IPS-15b (cell line): Measurements from ENCODE around the gene CDH23.

Experiments
- H3K27me3 ChIP-seq: one replicate; pipeline ENCODE4 v1.6.1; 2013; ENCODE audit warnings: low read length; ENCODE audit not compliant: control insufficient read depth, insufficient read depth
- H3K36me3 ChIP-seq: one replicate; pipeline ENCODE4 v1.6.1; 2013; ENCODE audit warnings: low read length; ENCODE audit not compliant: control insufficient read depth, insufficient read depth
- H3K4me1 ChIP-seq: one replicate; pipeline ENCODE4 v1.6.1; 2013; ENCODE audit warnings: mild to moderate bottlenecking, low read length; ENCODE audit not compliant: control insufficient read depth, insufficient read depth
- H3K4me3 ChIP-seq: one replicate; pipeline ENCODE4 v1.5.1; 2013; ENCODE audit warnings: low read depth, low read length
- H3K9ac ChIP-seq: one replicate; pipeline ENCODE4 v1.6.1; 2013; ENCODE audit warnings: low read depth, mild to moderate bottlenecking, low read length
- H3K9me3 ChIP-seq: one replicate; pipeline ENCODE4 v1.6.1; 2013; ENCODE audit warnings: mild to moderate bottlenecking, low read length; ENCODE audit not compliant: control insufficient read depth, insufficient read depth

The CDH23 gene

GRCh38 chr10:71766717-71767419, 370.1 kb downstream of the CDH23 start:
- Histone ChIP-seq H3K9me3 (no peaks in the 10 kb centered on the region), H3K9ac (no peak overlapping the region), H3K4me3 (no peak overlapping the region), H3K27me3 (peaks cover 2% of the 10 kb centered on the region), H3K4me1 (no peaks in the 10 kb centered on the region), H3K36me3 (no peaks in the 10 kb centered on the region)

GRCh38 chr10:71767420-71768035, 370.8 kb downstream of the CDH23 start:
- no peak overlapping the region for H3K9ac ChIP-seq
- H3K4me3 ChIP-seq: no peak overlapping the region
- no peaks in the 10 kb centered on the region for H3K36me3 ChIP-seq
- no peaks in the 10 kb centered on the region for H3K9me3 ChIP-seq
- peaks cover 9% of the 10 kb centered on the region for H3K27me3 ChIP-seq
- H3K4me1 ChIP-seq: no peaks in the 10 kb centered on the region

GRCh38 chr10:71769279-71769823, 372.6 kb downstream of the CDH23 start:
- no peaks in the 10 kb centered on the region for H3K4me1 ChIP-seq
- no peaks in the 10 kb centered on the region for H3K36me3 ChIP-seq
- H3K27me3 ChIP-seq: peaks cover 22% of the 10 kb centered on the region
- H3K9ac ChIP-seq: no peak overlapping the region
- no peak overlapping the region for H3K4me3 ChIP-seq
- no peaks in the 10 kb centered on the region for H3K9me3 ChIP-seq

GRCh38 chr10:71770255-71770654, 373.5 kb downstream of the CDH23 start:
- H3K27me3 ChIP-seq: peaks cover 25% of the 10 kb centered on the region

GRCh38 chr10:71770789-71771188, 374.1 kb downstream of the CDH23 start:
- H3K9ac ChIP-seq: no peak overlapping the region
- H3K4me3 ChIP-seq: no peak overlapping the region
- no peaks in the 10 kb centered on the region for H3K4me1 ChIP-seq
- H3K36me3 ChIP-seq: no peaks in the 10 kb centered on the region
- H3K9me3 ChIP-seq: no peaks in the 10 kb centered on the region
- peaks cover 27% of the 10 kb centered on the region for H3K27me3 ChIP-seq

More at GRCh38 chr10:71770255-71770654, 373.5 kb downstream of the CDH23 start:
- Histone ChIP-seq H3K4me1 (no peaks in the 10 kb centered on the region), H3K9ac (no peak overlapping the region), H3K36me3 (no peaks in the 10 kb centered on the region), H3K4me3 (no peak overlapping the region), H3K9me3 (no peaks in the 10 kb centered on the region)

- Histone ChIP-seq H3K27me3 (peaks cover 27% of the 10 kb centered on the region), H3K9me3 (no peaks in the 10 kb centered on the region), H3K4me3 (no peak overlapping the region), H3K4me1 (no peaks in the 10 kb centered on the region), H3K36me3 (no peaks in the 10 kb centered on the region), H3K9ac (no peak overlapping the region)
Measured at GRCh38 chr10:71771204-71771603, 374.5 kb downstream of the CDH23 start.

- Histone ChIP-seq H3K4me1 (no peaks in the 10 kb centered on the region), H3K27me3 (peaks cover 27% of the 10 kb centered on the region), H3K4me3 (no peak overlapping the region), H3K9me3 (no peaks in the 10 kb centered on the region), H3K9ac (no peak overlapping the region), H3K36me3 (no peaks in the 10 kb centered on the region)
Measured at GRCh38 chr10:71771821-71772617, 375.3 kb downstream of the CDH23 start.

- Histone ChIP-seq H3K9me3 (no peaks in the 10 kb centered on the region), H3K9ac (no peak overlapping the region), H3K4me1 (no peaks in the 10 kb centered on the region), H3K27me3 (peaks cover 27% of the 10 kb centered on the region), H3K4me3 (peak overlapping the region; percentile 33), H3K36me3 (no peaks in the 10 kb centered on the region)
Measured at GRCh38 chr10:71772832-71773220, 376.1 kb downstream of the CDH23 start.

- Histone ChIP-seq H3K27me3 (peaks cover 28% of the 10 kb centered on the region), H3K36me3 (no peaks in the 10 kb centered on the region), H3K9me3 (no peaks in the 10 kb centered on the region), H3K4me1 (no peaks in the 10 kb centered on the region), H3K9ac (no peak within 1 kb of the TSS), H3K4me3 (peak within 1 kb of the TSS; percentile 33)
Measured at GRCh38 chr10:71773221-71773971, 376.7 kb downstream of the CDH23 start, which contains the start of gene VSIR. Gene VSIR (minus strand): TSS chr10:71773520. CDS start chr10:71773439, 81 bp downstream.

GRCh38 chr10:71774916-71775702, 378.4 kb downstream of the CDH23 start:
- no peaks in the 10 kb centered on the region for H3K36me3 ChIP-seq
- no peaks in the 10 kb centered on the region for H3K9me3 ChIP-seq
- no peak overlapping the region for H3K9ac ChIP-seq
- no peaks in the 10 kb centered on the region for H3K4me1 ChIP-seq
- H3K4me3 ChIP-seq: no peak overlapping the region
- peaks cover 29% of the 10 kb centered on the region for H3K27me3 ChIP-seq
